Ramos (cell line): Measurements from ENCODE around the gene PIGO.

Experiments used
- in situ Hi-C: fragments of 300-500 bp; cut with MboI; formaldehyde crosslinking; loops from one replicate; pipeline ENCODE4 v1.14.3; 2022; ENCODE audit warnings: low sequenced_read_pairs; ENCODE audit not compliant: unreplicated experiment

Gene PIGO

DNA sequence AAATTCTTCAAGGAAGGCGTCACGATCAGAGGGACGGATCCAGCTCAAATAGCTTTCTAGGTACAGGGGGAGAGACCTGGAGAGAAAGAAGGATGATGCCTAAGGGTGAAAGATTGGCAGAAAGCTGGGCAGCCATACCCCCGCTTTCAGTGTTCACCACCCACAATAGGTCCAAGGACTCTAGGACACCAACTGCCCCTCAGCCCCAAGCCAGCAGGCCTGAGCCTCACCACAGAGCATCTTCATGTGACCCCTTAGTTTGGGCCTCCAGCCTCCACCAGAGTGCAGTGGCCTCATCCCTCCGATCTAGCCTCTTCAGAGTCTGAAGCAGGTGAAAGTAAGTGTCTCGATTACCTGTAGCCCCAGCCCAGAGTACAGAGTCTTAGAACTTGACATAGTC, 22.2 kb downstream of the PIGO start:
- in situ Hi-C loops, result no loop called here

DNA sequence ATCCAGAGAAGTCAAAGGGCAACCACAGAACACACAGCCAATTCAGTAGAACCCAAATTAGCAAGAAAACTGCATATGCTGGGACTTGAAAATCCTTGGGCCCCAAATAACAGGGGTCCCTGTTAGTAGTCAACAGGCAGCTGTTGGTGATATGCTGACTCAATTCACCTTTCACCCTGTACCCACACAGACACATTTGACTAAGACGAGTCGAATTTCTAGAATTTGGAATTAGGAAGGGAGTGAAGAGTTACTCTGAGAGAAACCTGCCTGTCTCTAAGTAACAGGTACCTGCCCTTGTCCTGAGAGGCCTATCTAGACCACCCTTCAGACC, 23.1 kb downstream of the PIGO start:
- in situ Hi-C loops, result no loop called here

DNA sequence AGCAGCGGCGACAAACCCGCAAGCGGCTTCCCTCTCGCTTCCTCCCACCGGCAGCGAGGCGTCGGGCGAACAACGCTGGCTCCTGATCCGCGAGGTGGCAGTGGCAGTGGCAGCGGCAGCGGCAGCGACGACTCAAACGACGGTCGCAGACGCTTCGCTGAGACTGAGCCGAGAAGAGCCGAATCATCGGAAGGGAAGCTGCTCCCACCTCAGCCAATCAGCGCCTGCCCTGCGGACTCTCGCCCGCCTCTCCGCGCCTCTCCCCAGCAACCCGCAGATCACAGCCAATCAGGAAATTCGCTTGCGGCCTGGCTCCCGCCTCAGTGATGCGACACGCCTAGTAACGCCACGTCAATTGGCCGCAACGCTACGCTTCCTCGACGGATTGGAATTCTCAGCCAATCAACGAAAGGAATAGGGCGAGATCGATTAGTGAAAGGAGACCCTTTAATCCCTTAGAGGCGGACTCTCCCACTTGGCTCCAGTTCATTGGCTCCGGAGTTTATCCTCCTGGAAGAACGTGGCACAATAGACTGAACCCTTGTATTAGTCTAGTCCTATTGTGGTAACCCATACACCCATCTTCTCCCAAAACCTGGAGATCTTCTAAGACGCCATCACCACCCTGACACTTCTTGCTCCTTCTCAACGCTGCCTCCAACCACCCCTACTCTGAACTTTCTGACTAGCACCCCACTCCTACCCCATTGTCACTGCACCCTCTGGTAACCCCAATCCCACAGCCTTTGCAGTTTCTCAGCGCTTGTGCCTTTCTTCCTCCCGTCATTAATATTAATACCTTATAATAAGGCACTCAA, 23.7 kb downstream of the PIGO start, which contains the start of gene VCP:
VCP (minus strand) TSS at position 165 of the 818 bp plus-strand sequence. CDS start 272 bp downstream, outside the sequence.
- in situ Hi-C loops, result no loop called here

DNA sequence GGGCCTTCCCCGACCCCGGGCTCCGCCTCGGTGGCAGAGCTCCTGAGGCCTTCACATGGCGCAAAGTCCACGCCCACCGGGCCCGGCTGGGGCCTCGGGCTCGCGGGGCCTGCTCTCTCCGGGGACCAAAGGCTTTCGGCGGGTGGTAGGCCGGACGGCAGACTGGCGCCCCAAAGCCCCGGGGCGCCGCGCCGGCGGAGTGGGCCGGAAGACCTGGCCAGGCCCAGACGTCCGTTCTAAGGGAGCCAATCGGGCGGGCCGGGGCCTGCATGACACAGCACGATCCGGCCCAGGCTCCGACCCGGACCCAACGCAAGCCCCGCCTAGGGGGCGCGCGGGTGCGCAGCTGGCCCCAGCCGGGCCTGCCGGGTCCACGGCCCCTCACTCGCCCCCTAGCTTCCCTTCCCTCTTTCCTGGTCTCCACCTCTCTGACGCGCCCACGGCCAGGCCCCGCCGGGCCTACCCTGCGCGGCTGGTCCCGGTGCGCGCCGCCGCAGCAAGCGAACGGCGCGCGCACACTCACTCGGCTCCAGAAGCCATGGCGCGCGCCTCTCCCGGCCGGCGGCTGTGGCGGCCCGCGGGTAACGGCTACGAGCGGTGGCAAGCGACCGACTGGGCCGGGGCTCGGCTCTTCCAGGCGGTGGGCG, 24.5 kb downstream of the PIGO start:
- in situ Hi-C loops, result no loop called here

DNA sequence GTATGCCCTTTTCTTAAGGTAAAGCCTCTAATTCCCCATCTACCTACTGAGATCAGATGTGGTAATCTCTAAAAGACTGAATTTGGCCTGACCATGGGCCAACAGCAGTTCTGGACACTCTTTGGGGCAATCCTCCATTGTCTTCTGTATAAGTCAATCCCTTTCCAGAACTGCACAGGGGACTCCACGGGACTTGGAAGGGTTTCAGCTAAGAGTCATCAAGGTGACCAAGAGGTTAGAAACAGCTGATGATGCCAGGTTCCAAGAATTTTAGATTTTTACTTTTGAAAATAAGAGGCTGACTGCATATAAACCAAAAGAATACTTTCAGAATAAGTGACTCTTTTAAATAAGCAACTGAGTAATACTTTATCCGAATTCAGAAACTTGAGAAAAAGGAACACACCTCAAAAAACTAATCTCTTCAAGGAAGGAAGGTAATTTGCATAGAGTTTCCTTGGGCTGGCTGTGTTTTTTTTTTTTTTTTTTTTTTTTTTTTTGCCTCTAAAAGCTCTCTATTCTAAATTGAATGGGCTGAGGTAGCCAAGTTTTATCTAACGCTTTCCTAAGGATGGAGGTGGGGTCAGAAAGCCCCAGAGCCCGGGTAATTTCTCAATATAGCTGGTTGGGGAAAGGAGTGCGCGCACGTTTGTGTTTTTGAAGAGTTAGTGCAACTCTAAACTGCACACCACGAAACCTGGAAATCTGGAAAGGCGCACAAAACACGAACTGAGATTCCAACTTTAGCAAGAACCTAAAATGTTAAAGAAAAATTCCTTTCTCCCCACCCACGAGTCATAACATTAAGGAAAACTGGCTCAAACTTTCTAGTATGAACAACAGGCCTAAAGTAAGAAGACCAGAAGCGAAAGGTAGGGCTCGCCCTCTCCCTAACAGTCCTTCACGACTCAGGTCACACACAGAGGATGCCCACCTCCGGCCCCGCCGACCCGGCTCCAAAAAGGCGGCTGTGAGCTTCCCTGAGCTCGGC, 25.3 kb downstream of the PIGO start:
- in situ Hi-C loops, result no loop called here

DNA sequence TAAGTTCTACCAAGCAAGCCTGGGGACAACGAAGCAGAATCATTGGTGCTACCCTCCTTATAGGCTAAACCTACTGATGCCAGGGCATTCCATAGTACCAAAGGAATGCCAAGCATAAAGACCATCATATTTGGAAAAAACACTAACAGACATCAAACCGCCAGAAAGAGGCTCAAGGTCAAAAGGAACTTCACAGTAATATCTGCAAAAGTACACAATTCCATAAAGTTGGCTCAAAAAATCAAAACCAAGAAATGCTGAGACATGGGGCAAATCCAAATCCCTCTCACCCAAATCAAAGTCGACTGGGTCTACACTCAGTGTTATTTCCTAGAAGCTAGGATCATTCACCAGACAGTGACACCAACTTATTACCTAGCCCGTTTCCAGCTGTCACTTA, 27.4 kb downstream of the PIGO start:
- in situ Hi-C loops, result no loop called here

DNA sequence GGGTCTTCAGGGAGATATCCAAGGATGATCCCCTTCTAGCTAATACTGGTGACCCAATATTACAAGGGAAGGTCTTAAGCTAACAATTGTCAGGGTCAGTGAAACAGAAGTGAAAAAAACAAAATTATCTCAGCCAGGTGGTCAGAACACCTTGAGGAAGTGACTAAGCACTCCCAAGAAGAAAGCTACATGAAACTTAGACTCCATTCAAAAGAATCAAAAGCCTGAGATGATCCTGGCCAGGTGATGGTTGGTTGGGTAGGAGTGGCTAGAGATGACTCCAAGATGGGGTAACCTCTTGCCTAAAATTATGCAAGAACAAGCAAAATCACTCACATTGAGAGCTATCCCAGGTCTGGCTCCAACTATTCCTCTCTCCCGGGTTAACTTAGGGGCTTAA, 29.3 kb downstream of the PIGO start:
- in situ Hi-C loops, result no loop called here

DNA sequence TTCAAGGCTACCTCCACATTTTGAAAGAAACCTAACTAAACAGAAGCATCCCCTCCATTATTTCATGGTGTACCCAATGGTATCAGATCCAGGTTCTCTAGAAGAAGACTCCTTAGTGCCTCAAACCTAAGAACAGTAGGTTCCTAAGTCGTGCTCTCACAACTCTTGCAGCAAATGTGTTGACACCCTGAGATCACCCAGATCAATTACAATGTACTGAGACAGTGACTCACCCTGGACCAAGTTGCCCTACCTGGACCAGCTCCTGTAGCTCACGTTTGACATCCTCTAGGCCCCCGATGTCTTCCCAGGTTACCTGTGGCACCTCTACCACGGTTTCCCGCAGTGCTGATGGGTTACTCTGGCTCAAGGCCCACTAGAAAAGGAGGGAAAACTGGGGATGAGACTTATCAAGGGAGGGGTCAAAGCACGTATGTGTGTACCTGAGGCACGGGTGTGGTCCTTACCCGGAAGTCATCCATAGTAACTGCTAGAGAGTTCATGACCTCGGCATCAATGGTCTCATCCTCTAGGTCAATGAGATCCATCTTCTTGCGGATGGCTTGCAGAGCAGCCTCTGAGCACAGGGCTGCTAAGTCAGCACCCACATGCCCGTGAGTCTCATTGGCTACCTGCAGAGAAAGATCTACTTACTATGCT, 35.7 kb downstream of the PIGO start:
- in situ Hi-C loops, result no loop called here

DNA sequence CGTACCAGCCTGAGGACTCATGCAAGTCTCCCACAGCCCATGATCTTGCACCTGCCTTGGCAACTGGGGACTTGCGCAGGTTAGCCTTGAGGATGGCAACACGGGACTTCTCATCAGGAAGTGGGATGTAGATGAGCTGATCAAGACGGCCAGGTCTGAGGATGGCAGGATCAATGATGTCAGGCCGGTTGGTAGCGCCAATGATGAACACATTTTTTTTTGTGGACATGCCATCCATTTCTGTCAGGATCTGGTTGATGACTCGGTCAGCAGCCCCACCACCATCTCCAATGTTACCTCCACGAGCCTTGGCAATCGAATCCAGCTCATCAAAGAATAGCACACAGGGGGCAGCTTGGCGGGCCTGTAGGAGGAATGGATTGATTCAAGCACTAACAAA, 37.0 kb downstream of the PIGO start:
- in situ Hi-C loops, result no loop called here

DNA sequence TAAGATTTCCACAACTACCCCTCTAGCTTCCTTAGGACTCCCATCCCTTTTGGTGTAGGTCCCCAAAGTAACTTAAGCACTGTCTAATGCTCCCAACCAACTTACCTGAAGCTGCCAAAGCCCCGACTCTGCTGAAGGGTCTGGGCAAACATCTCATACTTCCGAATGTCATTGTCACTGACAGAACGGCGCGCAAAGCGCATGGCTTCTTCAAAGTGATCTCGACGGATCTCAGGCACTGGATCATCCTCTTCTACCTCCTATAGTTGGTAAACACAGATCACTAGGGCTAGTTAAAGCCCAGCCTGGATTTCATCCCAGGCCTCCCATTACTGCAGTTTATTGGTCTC, 39.1 kb downstream of the PIGO start:
- in situ Hi-C loops, result no loop called here

DNA sequence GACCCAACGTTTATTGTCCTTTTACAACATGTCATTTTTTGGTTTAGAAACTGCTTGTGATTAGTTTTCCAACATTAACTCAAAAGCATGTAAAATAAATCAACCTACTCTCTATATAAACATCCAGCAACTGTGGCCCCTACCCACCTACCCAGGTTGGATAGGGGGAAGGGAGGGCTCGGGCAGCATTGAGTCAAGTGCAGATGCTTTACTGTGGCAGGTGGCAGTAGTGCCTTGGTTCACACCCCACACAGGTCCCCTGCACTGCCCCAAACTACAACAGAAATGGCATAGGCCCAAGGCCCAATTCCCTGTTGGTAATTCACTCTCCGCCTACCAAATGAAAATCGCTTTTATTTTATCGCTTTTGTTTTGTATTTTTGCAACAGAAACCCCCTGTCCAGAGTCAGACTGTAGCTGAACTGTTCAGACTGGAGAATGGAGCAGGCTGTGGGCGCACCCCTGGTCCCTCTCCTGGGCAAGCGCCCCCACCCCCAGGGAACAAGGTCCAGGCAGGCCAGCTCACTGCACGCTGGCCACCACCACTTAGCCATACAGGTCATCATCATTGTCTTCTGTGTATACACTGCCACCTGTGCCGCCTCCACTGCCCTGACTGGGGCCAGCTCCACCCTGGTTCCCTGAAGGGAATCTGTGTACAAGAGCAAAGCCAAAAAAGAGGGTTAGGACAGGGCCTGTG, 39.7 kb downstream of the PIGO start:
- in situ Hi-C loops, result no loop called here

DNA sequence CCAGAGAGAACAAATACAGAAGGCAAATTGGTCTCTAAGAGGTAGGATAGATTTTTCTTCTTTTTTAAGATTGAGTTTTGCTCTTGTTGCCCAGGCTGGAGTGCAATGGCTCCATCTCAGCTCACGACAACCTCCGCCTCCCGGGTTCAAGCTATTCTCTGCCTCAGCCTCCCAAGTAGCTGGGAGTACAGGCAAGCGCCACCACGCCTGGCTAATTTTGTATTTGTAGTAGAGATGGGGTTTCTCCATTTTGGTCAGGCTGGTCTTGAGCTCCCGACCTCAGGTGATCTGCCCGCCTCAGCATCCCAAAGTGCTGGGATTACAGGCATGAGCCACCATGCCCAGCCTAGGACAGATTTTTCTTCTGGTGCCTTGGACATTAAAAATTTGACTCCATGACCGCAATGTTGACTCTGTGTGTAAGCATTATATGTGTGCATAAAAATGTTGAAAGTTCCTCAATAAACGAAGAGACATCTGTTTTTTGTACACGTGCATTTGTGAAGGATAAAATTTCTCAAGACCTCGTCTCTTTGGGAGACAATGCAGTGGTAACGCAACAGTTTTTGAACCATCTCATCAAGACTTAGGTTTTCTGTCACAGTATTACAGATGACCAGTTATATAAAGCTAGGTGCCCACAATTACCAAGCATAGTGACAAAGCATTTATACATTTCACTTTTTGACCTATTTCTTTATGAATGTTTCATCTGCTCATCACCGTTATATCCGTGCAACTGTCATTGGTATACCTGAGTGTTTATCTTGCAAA, 41.3 kb downstream of the PIGO start:
- in situ Hi-C loops, result no loop called here

DNA sequence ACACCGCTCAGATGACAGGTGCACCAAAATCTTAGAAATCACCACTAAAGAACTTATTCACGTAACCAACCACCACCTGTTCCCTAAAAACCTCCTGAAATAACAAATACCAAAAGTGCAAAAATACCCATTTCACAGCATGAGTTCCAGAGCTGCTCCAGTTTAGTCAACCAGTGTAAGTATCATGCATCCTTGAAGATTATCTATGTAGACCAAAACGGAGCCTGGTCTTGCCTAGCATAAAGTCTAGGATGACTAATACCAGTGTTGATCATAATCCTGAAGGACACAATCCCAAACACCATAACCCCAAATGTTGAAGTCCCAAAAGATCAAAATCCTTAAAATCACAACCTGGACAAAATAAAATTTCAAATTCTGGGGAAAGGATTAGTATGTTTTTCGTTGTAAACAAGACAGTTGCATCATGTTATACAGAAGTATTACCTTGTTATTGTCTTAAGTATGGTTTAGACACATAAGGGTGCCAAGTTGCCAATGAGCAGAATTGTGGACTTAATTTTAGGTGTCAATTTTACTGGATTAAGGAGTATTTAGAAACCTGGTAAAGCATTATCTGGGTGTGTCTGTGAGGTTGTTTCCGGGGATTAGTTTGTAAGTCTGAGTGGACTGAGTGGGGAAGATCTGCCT, 42.1 kb downstream of the PIGO start:
- in situ Hi-C loops, result no loop called here

DNA sequence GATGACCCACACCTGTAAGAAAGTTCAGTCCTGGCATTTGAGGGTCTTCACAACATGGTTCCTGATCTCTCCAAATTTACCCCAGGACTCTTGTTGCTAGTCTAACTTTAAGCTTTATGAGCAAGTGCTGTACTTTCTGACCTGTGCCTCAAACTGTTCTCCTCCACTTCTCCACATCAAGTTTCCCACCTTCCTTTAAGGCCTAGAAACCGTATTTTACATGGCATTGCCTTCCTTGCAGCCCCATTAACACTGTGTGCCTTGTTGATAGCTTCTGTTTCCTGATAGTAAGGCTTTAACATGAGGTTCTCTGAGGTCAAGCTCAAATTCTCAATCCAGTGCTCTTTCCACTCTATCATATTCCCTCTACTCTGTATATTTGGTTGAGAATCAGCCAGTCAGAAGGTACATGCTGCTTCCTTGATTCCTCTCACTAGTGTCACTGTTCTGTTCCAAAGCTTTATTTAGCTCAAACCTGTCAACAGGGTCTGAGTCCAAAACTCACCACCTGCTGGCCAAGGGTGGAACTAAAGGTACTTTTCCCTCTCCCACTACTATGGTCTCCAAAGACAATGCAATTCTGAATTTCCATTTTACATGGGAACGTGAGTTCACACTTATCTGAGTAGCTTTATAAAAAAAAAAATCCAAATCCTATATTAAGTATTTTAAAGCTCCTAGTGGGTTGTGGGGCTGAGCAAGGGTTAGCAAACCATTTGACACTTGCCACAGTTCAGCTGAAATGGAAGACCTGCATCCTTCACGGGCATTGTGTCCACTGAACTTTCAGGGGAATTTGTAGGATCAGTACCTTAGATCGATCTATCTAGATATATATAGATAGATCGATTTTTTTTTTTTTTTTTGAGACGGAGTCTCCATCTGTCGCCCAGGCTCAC, 45.1 kb downstream of the PIGO start:
- in situ Hi-C loops, result no loop called here

DNA sequence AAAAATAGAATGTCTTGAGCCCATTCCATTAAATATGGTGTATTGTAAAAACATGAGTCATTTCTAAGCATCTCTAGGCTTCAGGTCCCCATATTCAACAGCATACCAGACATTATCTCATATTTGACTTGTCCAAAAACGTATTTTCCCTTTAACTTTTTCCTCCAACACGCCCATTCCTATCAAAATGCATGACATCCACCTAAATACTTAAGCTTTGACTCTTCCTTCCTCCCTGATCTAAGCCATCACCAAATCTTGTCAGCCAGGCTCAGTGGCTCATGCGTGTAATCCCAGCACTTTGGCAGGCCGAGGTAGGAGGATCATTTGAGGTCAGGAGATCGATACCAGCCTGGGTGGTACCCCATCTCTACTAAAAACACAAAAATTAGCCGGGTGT, 47.9 kb downstream of the PIGO start:
- in situ Hi-C loops, result no loop called here

DNA sequence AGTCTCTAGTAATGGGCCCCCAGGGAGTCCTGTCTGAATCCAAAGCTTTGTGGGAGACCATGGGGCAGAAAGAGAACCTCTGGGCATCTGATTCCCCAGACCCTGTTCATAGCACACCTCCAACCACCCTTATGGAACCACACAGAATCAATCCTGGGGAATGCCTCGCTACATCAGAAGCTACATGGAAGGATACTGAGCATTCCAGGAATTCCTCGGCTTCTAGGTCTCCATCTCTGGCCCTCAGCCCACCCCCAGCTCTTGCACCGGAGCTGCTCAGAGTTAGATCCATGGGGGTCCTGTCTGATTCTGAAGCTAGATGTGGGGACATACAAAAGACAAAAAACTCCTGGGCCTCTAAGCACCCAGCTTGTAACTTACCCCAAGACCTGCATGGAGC, 52.3 kb downstream of the PIGO start:
- in situ Hi-C loops, result no loop called here

DNA sequence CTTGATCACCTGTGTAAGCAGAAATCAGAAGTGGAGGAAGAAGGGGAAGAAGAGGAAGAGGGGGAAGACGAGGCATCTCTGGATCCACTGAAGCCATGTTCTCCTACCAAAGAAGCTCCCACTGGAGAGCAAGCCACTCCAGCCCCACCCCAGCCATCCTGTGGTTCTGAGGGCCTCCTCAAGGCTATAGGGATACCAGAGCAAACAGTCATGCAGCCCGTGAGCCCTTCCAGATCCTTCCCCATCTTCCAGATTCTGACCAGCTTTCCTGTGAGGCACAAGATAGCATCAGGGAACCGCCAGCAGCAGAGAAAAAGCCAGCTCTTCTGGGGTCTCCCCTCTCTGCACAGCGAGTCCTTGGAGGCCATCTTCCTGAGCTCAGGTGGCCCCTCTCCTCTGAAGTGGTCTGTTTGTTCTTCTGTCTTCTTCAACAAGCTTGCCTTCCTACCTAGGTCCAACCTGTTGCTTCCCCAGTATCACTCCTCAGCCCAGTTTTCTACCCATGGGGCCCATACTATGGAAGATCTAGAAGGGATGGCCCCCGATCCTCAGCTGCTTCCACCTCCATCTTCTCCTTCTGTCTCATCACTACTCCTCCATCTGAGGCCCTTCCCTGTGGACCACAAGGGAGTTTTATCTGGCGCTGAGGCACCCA, 53.4 kb downstream of the PIGO start:
- in situ Hi-C loops, result no loop called here
